K562 (cell line): Measurements from ENCODE around the gene CLSTN1. TPM values are rescaled to one million over a fixed set of nuclear protein-coding genes. Genes with fewer than 3 reads are reported as not detected.

Source experiments
- CC2D1A ChIP-seq: fragments of 450-650 bp; IDR thresholded peaks from 2 replicates; pipeline ENCODE4 v1.6.1; 2017; ENCODE audit warnings: mild to moderate bottlenecking
- FOXP1 ChIP-seq: sonication (generic); formaldehyde crosslinking; IDR thresholded peaks from 2 replicates; pipeline ENCODE4 v1.8.0; 2022; ENCODE audit warnings: mild to moderate bottlenecking, missing genetic modification reagents
- NRF1 ChIP-seq, 2 experiments: fragments of 450-650 bp; IDR thresholded peaks in 1 of 2; conservative IDR thresholded peaks in 1 of 2; 2 replicates each; pipeline ENCODE4 v1.6.1; 2014; ENCODE audit warnings: mild to moderate bottlenecking in 2 of 2
- SFPQ ChIP-seq: fragments of 200-400 bp; formaldehyde crosslinking; IDR thresholded peaks from 2 replicates; pipeline ENCODE4 v1.6.1; 2017; ENCODE audit warnings: mild to moderate bottlenecking, low read depth, low read length, moderate library complexity
- TEAD4 ChIP-seq, 2 experiments: sonication (generic) in 1 of 2; formaldehyde crosslinking in 1 of 2; IDR thresholded peaks; 2 replicates each; pipeline versions ENCODE4 v1.6.1 to v1.8.0; 2012 to 2022; ENCODE audit warnings: borderline replicate concordance in 1 of 2, inconsistent platforms in 1 of 2, low read length in 1 of 2, mild to moderate bottlenecking in 1 of 2, missing genetic modification reagents in 1 of 2
- ZBED1 ChIP-seq: IDR thresholded peaks from 2 replicates; pipeline ENCODE4 v1.6.1; 2014
- ZNF239 ChIP-seq: fragments of 250-450 bp; sonication (Bioruptor Pico); IDR thresholded peaks from 2 replicates; pipeline ENCODE4 v1.4.0; 2020; ENCODE audit warnings: mild to moderate bottlenecking
- ZNF561 ChIP-seq: fragments of 450-650 bp; formaldehyde crosslinking; conservative IDR thresholded peaks from 2 replicates; pipeline ENCODE4 v1.4.0; 2020; ENCODE audit warnings: mild to moderate bottlenecking, moderate library complexity
- polyA plus RNA-seq, 8 experiments: library from polyadenylated mRNA; depleted of rRNA in 4 of 8; stranded (reverse) in 5 of 8; unstranded in 3 of 8; fragments of >200 nt; fragmentation: Nextera tagmentation in 2 of 8; fragmentation: Illumina TruSeq in 1 of 8; extraction: Ambion mirVana in 2 of 8; extraction: Trizol in 1 of 8; gene quantifications; 2 replicates each; pipeline versions ENCODE4 v1.2.1 to v1.2.3, GENCODE V29; 2011 to 2014; ENCODE audit warnings: inconsistent platforms in 1 of 8, missing spikeins in 1 of 8
- total RNA-seq, 7 experiments: library from RNA; depleted of rRNA in 6 of 7; stranded (reverse); fragments of >200 nt in 6 of 7; fragmentation: Illumina TruSeq in 2 of 7; extraction: Trizol in 2 of 7; gene quantifications; 2 replicates each; pipeline versions ENCODE4 v1.2.1 to v1.2.3, GENCODE V29; 2011 to 2021; ENCODE audit warnings: low replicate concordance in 1 of 7
- TF ChIP-seq, protein P1 (sequence below): fragments of 450-650 bp; formaldehyde crosslinking; conservative IDR thresholded peaks from 2 replicates; pipeline ENCODE4 v1.4.0; 2022; ENCODE audit warnings: mild to moderate bottlenecking, missing genetic modification characterization
- TF ChIP-seq, protein P2 (sequence below): fragments of 450-650 bp; IDR thresholded peaks from 2 replicates; pipeline ENCODE4 v1.6.1; 2016; ENCODE audit warnings: mild to moderate bottlenecking, moderate library complexity

CLSTN1 gene
- total and polyA plus RNA-seq, 9 of the 15 experiments (the other 6 are each of a cell fraction or from before 2014, with no cell fraction given) = 1.1 to 32.5 (median 13.3) TPM

DNA sequence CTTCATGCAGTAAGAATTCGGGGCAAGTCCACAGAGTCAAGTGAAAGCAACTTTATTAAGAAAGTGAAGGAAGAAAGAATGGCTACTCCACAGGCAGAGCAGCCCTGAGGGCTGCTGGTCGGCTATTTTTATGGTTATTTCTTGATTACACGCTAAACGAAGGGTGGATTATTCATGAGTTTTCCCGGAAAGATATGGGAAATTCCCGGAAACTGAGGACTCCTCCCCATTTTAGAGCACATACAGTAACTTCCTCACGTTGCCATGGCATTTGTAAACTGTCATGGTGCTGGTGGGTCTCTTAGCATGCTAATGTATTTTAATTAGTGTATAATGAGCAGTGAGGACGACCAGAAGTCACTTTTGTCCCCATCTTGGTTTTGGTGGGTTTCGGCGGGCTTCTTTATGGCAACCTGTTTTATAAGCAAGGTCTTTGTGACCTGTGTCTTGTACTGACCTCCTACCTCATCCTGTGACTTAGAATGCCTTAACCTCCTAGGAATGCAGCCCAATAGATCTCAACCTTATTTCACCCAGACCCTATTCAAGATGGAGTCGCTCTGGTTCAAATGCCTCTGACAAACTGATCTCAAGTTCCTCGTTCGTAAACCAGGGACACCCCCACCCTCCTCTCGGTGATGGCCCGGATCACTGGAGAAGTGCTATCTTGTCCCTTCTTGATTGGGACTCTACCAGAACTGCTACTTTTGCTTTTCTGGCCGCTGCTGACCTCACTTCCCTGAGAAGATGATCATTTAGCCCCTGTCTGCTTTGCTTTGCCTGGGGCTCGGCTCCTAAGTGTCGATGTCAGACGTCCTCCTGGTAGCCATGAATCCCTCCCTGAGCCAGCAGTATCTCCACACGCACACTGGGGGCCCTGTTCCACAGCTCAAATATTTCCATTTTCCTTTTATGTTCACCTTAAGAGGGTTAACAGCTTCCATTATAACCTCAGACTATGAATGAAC is 48.8 kb downstream of the CLSTN1 start (continued):
- TF ChIP-seq ZNF239 (CRISPR knock-in tag) = peak; percentile 57; the same call in 1 of the 2 replicates
- peak; percentile 73 for TF ChIP-seq CC2D1A
- TF ChIP-seq ZBED1 = no peak
- no peak for TF ChIP-seq ZNF561 (CRISPR knock-in tag)
- TF ChIP-seq, protein P1, sequence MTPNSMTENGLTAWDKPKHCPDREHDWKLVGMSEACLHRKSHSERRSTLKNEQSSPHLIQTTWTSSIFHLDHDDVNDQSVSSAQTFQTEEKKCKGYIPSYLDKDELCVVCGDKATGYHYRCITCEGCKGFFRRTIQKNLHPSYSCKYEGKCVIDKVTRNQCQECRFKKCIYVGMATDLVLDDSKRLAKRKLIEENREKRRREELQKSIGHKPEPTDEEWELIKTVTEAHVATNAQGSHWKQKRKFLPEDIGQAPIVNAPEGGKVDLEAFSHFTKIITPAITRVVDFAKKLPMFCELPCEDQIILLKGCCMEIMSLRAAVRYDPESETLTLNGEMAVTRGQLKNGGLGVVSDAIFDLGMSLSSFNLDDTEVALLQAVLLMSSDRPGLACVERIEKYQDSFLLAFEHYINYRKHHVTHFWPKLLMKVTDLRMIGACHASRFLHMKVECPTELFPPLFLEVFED (CRISPR knock-in tag) = peak; percentile 85; the same call in 1 of the 2 replicates
- no peak for TF ChIP-seq FOXP1
- no peak for TF ChIP-seq NRF1 (conservative IDR thresholded peaks at IDR 0.05 in 1 of 2, IDR thresholded peaks at IDR 0.05 in 1 of 2)
- TF ChIP-seq SFPQ = no peak
- TF ChIP-seq, protein P2, sequence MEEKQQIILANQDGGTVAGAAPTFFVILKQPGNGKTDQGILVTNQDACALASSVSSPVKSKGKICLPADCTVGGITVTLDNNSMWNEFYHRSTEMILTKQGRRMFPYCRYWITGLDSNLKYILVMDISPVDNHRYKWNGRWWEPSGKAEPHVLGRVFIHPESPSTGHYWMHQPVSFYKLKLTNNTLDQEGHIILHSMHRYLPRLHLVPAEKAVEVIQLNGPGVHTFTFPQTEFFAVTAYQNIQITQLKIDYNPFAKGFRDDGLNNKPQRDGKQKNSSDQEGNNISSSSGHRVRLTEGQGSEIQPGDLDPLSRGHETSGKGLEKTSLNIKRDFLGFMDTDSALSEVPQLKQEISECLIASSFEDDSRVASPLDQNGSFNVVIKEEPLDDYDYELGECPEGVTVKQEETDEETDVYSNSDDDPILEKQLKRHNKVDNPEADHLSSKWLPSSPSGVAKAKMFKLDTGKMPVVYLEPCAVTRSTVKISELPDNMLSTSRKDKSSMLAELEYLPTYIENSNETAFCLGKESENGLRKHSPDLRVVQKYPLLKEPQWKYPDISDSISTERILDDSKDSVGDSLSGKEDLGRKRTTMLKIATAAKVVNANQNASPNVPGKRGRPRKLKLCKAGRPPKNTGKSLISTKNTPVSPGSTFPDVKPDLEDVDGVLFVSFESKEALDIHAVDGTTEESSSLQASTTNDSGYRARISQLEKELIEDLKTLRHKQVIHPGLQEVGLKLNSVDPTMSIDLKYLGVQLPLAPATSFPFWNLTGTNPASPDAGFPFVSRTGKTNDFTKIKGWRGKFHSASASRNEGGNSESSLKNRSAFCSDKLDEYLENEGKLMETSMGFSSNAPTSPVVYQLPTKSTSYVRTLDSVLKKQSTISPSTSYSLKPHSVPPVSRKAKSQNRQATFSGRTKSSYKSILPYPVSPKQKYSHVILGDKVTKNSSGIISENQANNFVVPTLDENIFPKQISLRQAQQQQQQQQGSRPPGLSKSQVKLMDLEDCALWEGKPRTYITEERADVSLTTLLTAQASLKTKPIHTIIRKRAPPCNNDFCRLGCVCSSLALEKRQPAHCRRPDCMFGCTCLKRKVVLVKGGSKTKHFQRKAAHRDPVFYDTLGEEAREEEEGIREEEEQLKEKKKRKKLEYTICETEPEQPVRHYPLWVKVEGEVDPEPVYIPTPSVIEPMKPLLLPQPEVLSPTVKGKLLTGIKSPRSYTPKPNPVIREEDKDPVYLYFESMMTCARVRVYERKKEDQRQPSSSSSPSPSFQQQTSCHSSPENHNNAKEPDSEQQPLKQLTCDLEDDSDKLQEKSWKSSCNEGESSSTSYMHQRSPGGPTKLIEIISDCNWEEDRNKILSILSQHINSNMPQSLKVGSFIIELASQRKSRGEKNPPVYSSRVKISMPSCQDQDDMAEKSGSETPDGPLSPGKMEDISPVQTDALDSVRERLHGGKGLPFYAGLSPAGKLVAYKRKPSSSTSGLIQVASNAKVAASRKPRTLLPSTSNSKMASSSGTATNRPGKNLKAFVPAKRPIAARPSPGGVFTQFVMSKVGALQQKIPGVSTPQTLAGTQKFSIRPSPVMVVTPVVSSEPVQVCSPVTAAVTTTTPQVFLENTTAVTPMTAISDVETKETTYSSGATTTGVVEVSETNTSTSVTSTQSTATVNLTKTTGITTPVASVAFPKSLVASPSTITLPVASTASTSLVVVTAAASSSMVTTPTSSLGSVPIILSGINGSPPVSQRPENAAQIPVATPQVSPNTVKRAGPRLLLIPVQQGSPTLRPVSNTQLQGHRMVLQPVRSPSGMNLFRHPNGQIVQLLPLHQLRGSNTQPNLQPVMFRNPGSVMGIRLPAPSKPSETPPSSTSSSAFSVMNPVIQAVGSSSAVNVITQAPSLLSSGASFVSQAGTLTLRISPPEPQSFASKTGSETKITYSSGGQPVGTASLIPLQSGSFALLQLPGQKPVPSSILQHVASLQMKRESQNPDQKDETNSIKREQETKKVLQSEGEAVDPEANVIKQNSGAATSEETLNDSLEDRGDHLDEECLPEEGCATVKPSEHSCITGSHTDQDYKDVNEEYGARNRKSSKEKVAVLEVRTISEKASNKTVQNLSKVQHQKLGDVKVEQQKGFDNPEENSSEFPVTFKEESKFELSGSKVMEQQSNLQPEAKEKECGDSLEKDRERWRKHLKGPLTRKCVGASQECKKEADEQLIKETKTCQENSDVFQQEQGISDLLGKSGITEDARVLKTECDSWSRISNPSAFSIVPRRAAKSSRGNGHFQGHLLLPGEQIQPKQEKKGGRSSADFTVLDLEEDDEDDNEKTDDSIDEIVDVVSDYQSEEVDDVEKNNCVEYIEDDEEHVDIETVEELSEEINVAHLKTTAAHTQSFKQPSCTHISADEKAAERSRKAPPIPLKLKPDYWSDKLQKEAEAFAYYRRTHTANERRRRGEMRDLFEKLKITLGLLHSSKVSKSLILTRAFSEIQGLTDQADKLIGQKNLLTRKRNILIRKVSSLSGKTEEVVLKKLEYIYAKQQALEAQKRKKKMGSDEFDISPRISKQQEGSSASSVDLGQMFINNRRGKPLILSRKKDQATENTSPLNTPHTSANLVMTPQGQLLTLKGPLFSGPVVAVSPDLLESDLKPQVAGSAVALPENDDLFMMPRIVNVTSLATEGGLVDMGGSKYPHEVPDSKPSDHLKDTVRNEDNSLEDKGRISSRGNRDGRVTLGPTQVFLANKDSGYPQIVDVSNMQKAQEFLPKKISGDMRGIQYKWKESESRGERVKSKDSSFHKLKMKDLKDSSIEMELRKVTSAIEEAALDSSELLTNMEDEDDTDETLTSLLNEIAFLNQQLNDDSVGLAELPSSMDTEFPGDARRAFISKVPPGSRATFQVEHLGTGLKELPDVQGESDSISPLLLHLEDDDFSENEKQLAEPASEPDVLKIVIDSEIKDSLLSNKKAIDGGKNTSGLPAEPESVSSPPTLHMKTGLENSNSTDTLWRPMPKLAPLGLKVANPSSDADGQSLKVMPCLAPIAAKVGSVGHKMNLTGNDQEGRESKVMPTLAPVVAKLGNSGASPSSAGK = no peak
- no peak for TF ChIP-seq TEAD4 (IDR thresholded peaks at IDR 0.05; ENCODE audit: low read length)
- no peak for TF ChIP-seq TEAD4 (CRISPR knock-in tag; IDR thresholded peaks at IDR 0.05; ENCODE audit: borderline replicate concordance)
